IMR-90 (cell line): ENCODE data around the gene ZFP36L2. TPM values are rescaled to one million over a fixed set of nuclear protein-coding genes. Genes with fewer than 3 reads are reported as not detected.
A peak's percentile ranks its signal among the peaks of the same experiment; 100 is the strongest.

Experiments used
- ATAC-seq: fragments of 200-7000 bp; cut with Tn5 transposase; 2 replicates; pipeline ENCODE4 v1.9.1; 2020; ENCODE audit warnings: low read depth, mild to moderate bottlenecking, moderate library complexity
- BruUV-seq: library from RNA; stranded (reverse); fragments of 400-500 nt; replicated peaks from 2 replicates; lab custom pipeline; 2021; lab: Mats Ljungman, UMichigan
- CTCF ChIA-PET: fragments of 300-600 bp; formaldehyde crosslinking; extraction: SDS; loops from one replicate; lab custom pipeline; 2021; ENCODE audit warnings: antibody characterized with exemption; lab: Yijun Ruan, JAX
- POLR2A ChIA-PET: fragments of 300-600 bp; sonication (Branson Sonifier 250); formaldehyde crosslinking; loops from one replicate; lab custom pipeline; 2022; ENCODE audit warnings: antibody characterized with exemption; ENCODE audit not compliant: unreplicated experiment; lab: Charles Lee
- DNase-seq: peaks from one replicate; pipeline ENCODE4 v3.0.0; 2013
- H2AFZ ChIP-seq: replicated peaks from 2 replicates; pipeline ENCODE3; 2013; ENCODE audit warnings: low read length, mild to moderate bottlenecking; ENCODE audit not compliant: poor library complexity
- H2AK5ac ChIP-seq: 2 replicates; pipeline ENCODE4 v1.6.1; 2013; ENCODE audit warnings: low read depth, low read length, inconsistent platforms
- H2AK9ac ChIP-seq: replicated peaks from 2 replicates; pipeline ENCODE3; 2013; ENCODE audit warnings: mild to moderate bottlenecking, low read depth, low read length, moderate library complexity; ENCODE audit not compliant: poor library complexity
- H2BK120ac ChIP-seq: 2 replicates; pipeline ENCODE4 v1.6.1; 2013; ENCODE audit warnings: low read depth, low read length, inconsistent platforms
- H2BK15ac ChIP-seq: 3 replicates; pipeline ENCODE4 v1.6.1; 2013; ENCODE audit warnings: low read depth, low read length, inconsistent platforms
- H2BK20ac ChIP-seq: 2 replicates; pipeline ENCODE4 v1.6.1; 2013; ENCODE audit warnings: low read depth, mild to moderate bottlenecking, inconsistent platforms, low read length, moderate library complexity
- H2BK5ac ChIP-seq: 2 replicates; pipeline ENCODE4 v1.6.1; 2013; ENCODE audit warnings: mild to moderate bottlenecking, low read depth, low read length, inconsistent platforms; ENCODE audit not compliant: poor library complexity, severe bottlenecking
- H3K14ac ChIP-seq: replicated peaks from 2 replicates; pipeline ENCODE4 v1.6.1; 2013; ENCODE audit warnings: low read depth, low read length, inconsistent platforms
- H3K18ac ChIP-seq: 2 replicates; pipeline ENCODE4 v1.6.1; 2013; ENCODE audit warnings: low read depth, low read length, control low read depth
- H3K23ac ChIP-seq: 2 replicates; pipeline ENCODE4 v1.6.1; 2013; ENCODE audit warnings: low read depth, low read length, inconsistent platforms
- H3K27ac ChIP-seq: 2 replicates; pipeline ENCODE4 v1.5.1; 2013; ENCODE audit warnings: mild to moderate bottlenecking, control low read depth, low read length; ENCODE audit not compliant: insufficient read depth
- H3K27me3 ChIP-seq: 2 replicates; pipeline ENCODE4 v1.6.1; 2013; ENCODE audit warnings: low read length; ENCODE audit not compliant: control insufficient read depth, insufficient read depth
- H3K36me3 ChIP-seq: 2 replicates; pipeline ENCODE4 v1.6.1; 2013; ENCODE audit warnings: low read length, mixed read lengths; ENCODE audit not compliant: control insufficient read depth, insufficient read depth
- H3K4ac ChIP-seq: 2 replicates; pipeline ENCODE4 v1.6.1; 2013; ENCODE audit warnings: low read depth, low read length, inconsistent platforms
- H3K4me1 ChIP-seq: 2 replicates; pipeline ENCODE4 v1.6.1; 2013; ENCODE audit warnings: low read length, mixed read lengths; ENCODE audit not compliant: control insufficient read depth, insufficient read depth
- H3K4me2 ChIP-seq: 2 replicates; pipeline ENCODE4 v1.6.1; 2013; ENCODE audit warnings: low read depth, mild to moderate bottlenecking, control low read depth, low read length, moderate library complexity
- H3K4me3 ChIP-seq: 2 replicates; pipeline ENCODE4 v1.5.1; 2013; ENCODE audit warnings: low read depth, mild to moderate bottlenecking, control low read depth, low read length, moderate library complexity; ENCODE audit not compliant: insufficient read depth
- H3K56ac ChIP-seq: 2 replicates; pipeline ENCODE4 v1.6.1; 2013; ENCODE audit warnings: low read length, inconsistent platforms; ENCODE audit not compliant: insufficient read depth; ENCODE audit errors: extremely low read depth
- H3K79me1 ChIP-seq, 2 experiments: 2 replicates each; pipeline ENCODE4 v1.6.1; 2013; ENCODE audit warnings: low read length in 2 of 2, inconsistent platforms in 1 of 2, low read depth in 1 of 2
- H3K9ac ChIP-seq: 2 replicates; pipeline ENCODE4 v1.6.1; 2013; ENCODE audit warnings: low read depth, low read length, control low read depth
- H3K9me1 ChIP-seq: 2 replicates; pipeline ENCODE4 v1.6.1; 2013; ENCODE audit warnings: low read length, inconsistent platforms; ENCODE audit not compliant: insufficient read depth
- H3K9me3 ChIP-seq: 2 replicates; pipeline ENCODE4 v1.6.1; 2013; ENCODE audit warnings: low read length; ENCODE audit not compliant: control insufficient read depth, insufficient read depth
- H4K20me1 ChIP-seq: 2 replicates; pipeline ENCODE4 v1.6.1; 2013; ENCODE audit warnings: low read length, inconsistent platforms; ENCODE audit not compliant: insufficient read depth
- H4K5ac ChIP-seq: 2 replicates; pipeline ENCODE4 v1.6.1; 2013; ENCODE audit warnings: mild to moderate bottlenecking, low read depth, low read length, control low read depth
- H4K8ac ChIP-seq, 2 experiments: 2 replicates each; pipeline ENCODE4 v1.6.1; 2013; ENCODE audit warnings: low read depth in 2 of 2, low read length in 2 of 2, control low read depth in 1 of 2, inconsistent platforms in 1 of 2
- H4K91ac ChIP-seq: 2 replicates; pipeline ENCODE4 v1.6.1; 2013; ENCODE audit warnings: low read depth, low read length, inconsistent platforms; ENCODE audit not compliant: insufficient read depth
- CEBPB ChIP-seq: IDR thresholded peaks from 2 replicates; pipeline ENCODE4 v1.6.1; 2012; ENCODE audit warnings: low read depth, low read length, improper control_type of control experiment
- CHD1 ChIP-seq: IDR thresholded peaks from 2 replicates; pipeline ENCODE4 v1.6.1; 2012; ENCODE audit warnings: low read depth, low read length, improper control_type of control experiment
- RAD21 ChIP-seq: IDR thresholded peaks from 2 replicates; pipeline ENCODE4 v1.6.1; 2012; ENCODE audit warnings: low read length, improper control_type of control experiment
- RCOR1 ChIP-seq: IDR thresholded peaks from 2 replicates; pipeline ENCODE4 v1.6.1; 2012; ENCODE audit warnings: mild to moderate bottlenecking, low read length, improper control_type of control experiment; ENCODE audit not compliant: insufficient replicate concordance
- WGBS, 2 experiments: methylation state at CpG; one replicate each; pipeline versions ENCODE4 v1.1.5 to v1.1.7; 2013; ENCODE audit warnings: missing lambda C conversion rate in 2 of 2; ENCODE audit not compliant: insufficient read length in 1 of 2; ENCODE audit errors: extremely low coverage in 2 of 2; 5-methylcytosine and 5-hydroxymethylcytosine counted together
- dilution Hi-C: fragments of 300-500 bp; cut with HindIII; formaldehyde crosslinking; loops from one replicate; pipeline ENCODE4 v1.14.3; 2018; ENCODE audit warnings: low sequenced_read_pairs; ENCODE audit not compliant: unreplicated experiment
- in situ Hi-C: fragments of 300-500 bp; cut with MboI; formaldehyde crosslinking; loops from 3 replicates; pipeline ENCODE4 v1.14.3; 2019; ENCODE audit warnings: low sequenced_read_pairs, inconsistent platforms, mixed read lengths
- intact Hi-C: fragments of 100-400 bp; cut with micrococcal nuclease; formaldehyde crosslinking; loops from 2 replicates; pipeline ENCODE4 v1.10.0; 2022
- polyA plus RNA-seq, 3 experiments: library from polyadenylated mRNA; depleted of rRNA; stranded (reverse); fragments of >200 nt; gene quantifications; 2 replicates each; pipeline ENCODE4 v1.2.3, GENCODE V29; 2012; ENCODE audit warnings: low replicate concordance in 1 of 3
- total RNA-seq: library from RNA; depleted of rRNA; stranded (reverse); fragments of >200 nt; gene quantifications from 2 replicates; pipeline ENCODE4 v1.2.3, GENCODE V29; 2012

The ZFP36L2 gene
- total and polyA plus RNA-seq, 2 of the 4 experiments (the other 2 are of a cell fraction) = 1.8 to 20.1 TPM

GRCh38 chr2:43222475-43223309 is 3.7 kb downstream of the ZFP36L2 start:
- Histone ChIP-seq H2BK5ac (peak overlapping the region; percentile 98), H2AK5ac (0 out of 2 replicates have a peak overlapping the region, but pooled peaks have one; percentile 45), H3K4me2 (peak overlapping the region; percentile 70), H4K20me1 (peaks cover 37% of the 10 kb centered on the region), H2AFZ (no peak overlapping the region), H3K79me1 (peaks cover 8 to 19% of the 10 kb centered on the region in 2 experiments), H3K4me3 (peak overlapping the region; percentile 29), H3K56ac (peak overlapping the region; percentile 93; the same call in 1 of the 2 replicates), H3K9ac (peak overlapping the region; percentile 82), H3K27ac (peak overlapping the region; percentile 98; the same call in 1 of the 2 replicates), H3K4ac (peak overlapping the region; percentile 38; the same call in 1 of the 2 replicates), H3K14ac (peak overlapping the region; percentile 84), H3K18ac (peak overlapping the region; percentile 40), H2BK20ac (0 out of 2 replicates have a peak overlapping the region, but pooled peaks have one; percentile 21), H3K9me1 (peaks cover 11% of the 10 kb centered on the region), H3K23ac (peak overlapping the region; percentile 91; the same call in 1 of the 2 replicates), H4K91ac (0 out of 2 replicates have a peak overlapping the region, but pooled peaks have one; percentile 26), H4K8ac (peak overlapping the region in 1 of 2 experiments; percentile 52; a peak in 2 of 4 replicates), H2BK15ac (no peak overlapping the region), H2AK9ac (no peak overlapping the region), H3K9me3 (no peaks in the 10 kb centered on the region), H3K4me1 (peaks cover 20% of the 10 kb centered on the region), H3K27me3 (no peaks in the 10 kb centered on the region), H4K5ac (peak overlapping the region; percentile 5; the same call in 1 of the 2 replicates), H2BK120ac (peak overlapping the region; percentile 12; the same call in 1 of the 2 replicates), H3K36me3 (peaks cover 24% of the 10 kb centered on the region)
- ChIA-PET CTCF (interaction anchor here (1.1 to 2.2 kb wide), 3 partner anchors 248 to 366 kb away, joined by 3 to 8 read pairs (median 3); no protein-coding TSS in a partner anchor), POLR2A (interaction anchor here (0.5 to 1.3 kb wide), 5 partner anchors 82 to 258 kb away, joined by 3 to 4 read pairs (median 4); no protein-coding TSS in a partner anchor)
- no peak for ATAC-seq
- intact Hi-C loops = loop anchor here (1.0 to 5.0 kb wide), 5 partner anchors 135 to 275 kb away; no protein-coding TSS in a partner anchor
- peak; percentile 41 for DNase-seq
- dilution Hi-C loops = no loop called here
- TF ChIP-seq CEBPB = 0 out of 2 replicates have a peak, but pooled peaks have one; percentile 23
- no peak for TF ChIP-seq RAD21
- peak; percentile 45; the same call in 1 of the 2 replicates for TF ChIP-seq CHD1
- no peak for TF ChIP-seq RCOR1
- no CpG with 5 or more reads among the region's 8 CpGs for WGBS, 2 experiments
- BruUV-seq = no TSS peak
- in situ Hi-C loops = loop anchor here (10.0 kb wide), 2 partner anchors 148 to 248 kb away; no protein-coding TSS in a partner anchor
